Erythroblast (primary cell): ENCODE results near the gene PHYHD1.

ENCODE experiments used
- GATA1 ChIP-seq: IDR thresholded peaks from 2 replicates; pipeline ENCODE4 v1.6.1; 2011; ENCODE audit warnings: low read depth, mild to moderate bottlenecking, control low read depth, low read length, moderate library complexity
- POLR2A ChIP-seq: IDR thresholded peaks from 2 replicates; pipeline ENCODE4 v1.6.1; 2011; ENCODE audit warnings: mild to moderate bottlenecking, low read length

DNA sequence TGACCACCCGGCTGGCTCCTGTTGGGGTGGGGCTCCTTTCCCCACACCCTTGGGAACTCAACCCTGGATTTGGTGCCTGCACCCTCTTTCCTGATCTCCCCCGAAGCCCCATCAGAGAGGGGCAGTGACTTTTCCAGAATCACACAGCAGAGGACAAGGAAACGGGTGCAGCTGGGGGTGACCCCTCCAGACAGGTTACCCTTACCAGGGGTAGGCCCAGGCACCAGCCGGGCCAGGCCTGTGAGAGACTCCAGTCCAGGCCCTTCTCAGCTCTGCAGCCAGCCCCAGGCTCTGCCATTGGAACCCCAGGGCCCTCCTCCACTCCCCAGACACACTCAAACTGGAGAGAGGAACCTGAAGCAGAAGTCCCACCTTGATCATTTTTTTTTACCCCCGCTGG, 19.0 kb upstream of the PHYHD1 start:
- TF ChIP-seq POLR2A (no peak), GATA1 (no peak)
